ENCODE measurements around the gene C7.
"Not testable (repeated sequence)": the region's sequence is repeated elsewhere in the genome, so short reads cannot be mapped to it uniquely, and the experiment has no call there.

Gene C7

GRCh38 chr5:40909264-40909663, at the start of gene C7:
C7 (plus strand) TSS chr5:40909497; CDS start chr5:40909611, 114 bp downstream.
- DNase-seq = no peak

GRCh38 chr5:40860711-40861110, 48.6 kb upstream of the C7 start:
- DNase-seq = no peak

GRCh38 chr5:40865004-40865403, 44.3 kb upstream of the C7 start:
- not testable (repeated sequence) for DNase-seq

- no peak for DNase-seq
Observed at GRCh38 chr5:40866844-40867243, 42.5 kb upstream of the C7 start.

- no peak for DNase-seq
Observed at GRCh38 chr5:40869384-40869783, 39.9 kb upstream of the C7 start.

GRCh38 chr5:40871177-40871576, 38.1 kb upstream of the C7 start:
- no peak for DNase-seq

- not testable (repeated sequence) for DNase-seq
Observed at GRCh38 chr5:40872253-40872652, 37.0 kb upstream of the C7 start.

- DNase-seq = no peak
Observed at GRCh38 chr5:40873286-40873880, 35.9 kb upstream of the C7 start.

- DNase-seq = no peak
Observed at GRCh38 chr5:40875958-40876357, 33.3 kb upstream of the C7 start.

GRCh38 chr5:40877371-40877988, 31.8 kb upstream of the C7 start:
- DNase-seq = no peak

GRCh38 chr5:40879163-40879942, 29.9 kb upstream of the C7 start:
- DNase-seq = peak in 1 of 2 donors; percentile 68

- no peak for DNase-seq
Observed at GRCh38 chr5:40882291-40882690, 27.0 kb upstream of the C7 start.

- not testable (repeated sequence) for DNase-seq
Observed at GRCh38 chr5:40883051-40883450, 26.2 kb upstream of the C7 start.

GRCh38 chr5:40895440-40896425, 13.6 kb upstream of the C7 start:
- not testable (repeated sequence) for DNase-seq

- peak; percentile 15 to 55 for DNase-seq
Observed at GRCh38 chr5:40904205-40904993, 4.9 kb upstream of the C7 start.

GRCh38 chr5:40904994-40905306, 4.3 kb upstream of the C7 start:
- no peak for DNase-seq

- DNase-seq = no peak
Observed at GRCh38 chr5:40906351-40906751, 2.9 kb upstream of the C7 start.

GRCh38 chr5:40909723-40910122, 426 bp downstream of the C7 start:
- DNase-seq = no peak

- no peak for DNase-seq
Observed at GRCh38 chr5:40911266-40911665, 2.0 kb downstream of the C7 start.

- DNase-seq = no peak
Observed at GRCh38 chr5:40914835-40915234, 5.5 kb downstream of the C7 start.

- DNase-seq = no peak
Observed at GRCh38 chr5:40915341-40915926, 6.1 kb downstream of the C7 start.

GRCh38 chr5:40916226-40916625, 6.9 kb downstream of the C7 start:
- DNase-seq = no peak
